ENCODE results near the gene FOSL2. TPM values are rescaled to one million over a fixed set of nuclear protein-coding genes. Genes with fewer than 3 reads are reported as not detected.

FOSL2 gene
- total and polyA plus RNA-seq, 10 of the 15 experiments (the other 5 are each of a cell fraction or from before 2014, with no cell fraction given): 0.05 to 1.3 (median 0.34) TPM

GRCh38 chr2:28377984-28378678, 14.5 kb upstream of the FOSL2 start (continued):
- TF ChIP-seq, protein P1, sequence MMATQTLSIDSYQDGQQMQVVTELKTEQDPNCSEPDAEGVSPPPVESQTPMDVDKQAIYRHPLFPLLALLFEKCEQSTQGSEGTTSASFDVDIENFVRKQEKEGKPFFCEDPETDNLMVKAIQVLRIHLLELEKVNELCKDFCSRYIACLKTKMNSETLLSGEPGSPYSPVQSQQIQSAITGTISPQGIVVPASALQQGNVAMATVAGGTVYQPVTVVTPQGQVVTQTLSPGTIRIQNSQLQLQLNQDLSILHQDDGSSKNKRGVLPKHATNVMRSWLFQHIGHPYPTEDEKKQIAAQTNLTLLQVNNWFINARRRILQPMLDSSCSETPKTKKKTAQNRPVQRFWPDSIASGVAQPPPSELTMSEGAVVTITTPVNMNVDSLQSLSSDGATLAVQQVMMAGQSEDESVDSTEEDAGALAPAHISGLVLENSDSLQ (IDR thresholded peaks at IDR 0.05): peak; percentile 53
- no peak for TF ChIP-seq NRF1 (conservative IDR thresholded peaks at IDR 0.05; ENCODE audit: low read depth, low read length)
- TF ChIP-seq BACH1 (IDR thresholded peaks at IDR 0.05; ENCODE audit: borderline replicate concordance): no peak
- no peak for TF ChIP-seq ZNF24 (IDR thresholded peaks at IDR 0.05)
- no peak for TF ChIP-seq MYC (IDR thresholded peaks at IDR 0.05; ENCODE audit: insufficient read depth, insufficient read length, insufficient replicate concordance, low read length, severe bottlenecking)

- intact Hi-C loops (cut with micrococcal nuclease; ENCODE audit: unreplicated experiment) (no loop called here), in situ Hi-C loops (cut with MboI) (no loop called here)
- H3K9ac ChIP-seq (ENCODE audit: control insufficient read depth, insufficient read depth, low read length): no peak overlapping the region
- no peak overlapping the region for H3K27ac ChIP-seq (ENCODE audit: control insufficient read depth, insufficient read depth)
- no peak overlapping the region for H3K4me3 ChIP-seq
- H2AFZ ChIP-seq (ENCODE audit: control insufficient read depth, low read depth, low read length): no peak overlapping the region
- ChIA-PET SMC1A (ENCODE audit: uncharacterized antibody, unreplicated experiment) (no interaction called here), CTCF (no interaction called here), POLR2A (no interaction called here), RAD21 (ENCODE audit: unreplicated experiment) (interaction anchor here (1.0 kb wide), 1 partner anchor 10 kb away, joined by 3 read pairs; no protein-coding TSS in a partner anchor)
- no peaks in the 10 kb centered on the region; a peak in 2 of 4 replicates for H3K27me3 ChIP-seq (replicated peaks in 1 of 2; ENCODE audit: control insufficient read depth in 2 of 2, insufficient read depth in 2 of 2, low read length in 1 of 2)
- H3K4me2 ChIP-seq (ENCODE audit: control insufficient read depth, insufficient read depth): no peak overlapping the region
- FAIRE-seq (no peak), DNase-seq (ENCODE audit: low read depth, low spot score) (no peak), ATAC-seq (peak; percentile 52)
- H4K20me1 ChIP-seq (ENCODE audit: control insufficient read depth, insufficient read depth): no peaks in the 10 kb centered on the region
- no peaks in the 10 kb centered on the region for H3K36me3 ChIP-seq (ENCODE audit: control insufficient read depth in 2 of 2, insufficient read depth in 2 of 2, low read length in 1 of 2)
- no peaks in the 10 kb centered on the region for H3K4me1 ChIP-seq (ENCODE audit: control insufficient read depth, insufficient read depth, low read length)
- no peaks in the 10 kb centered on the region for H3K79me2 ChIP-seq (ENCODE audit: control insufficient read depth, insufficient read depth, low read length)
- H3K9me3 ChIP-seq (replicated peaks; ENCODE audit: control insufficient read depth, insufficient read depth, low read length): no peaks in the 10 kb centered on the region
- no TSS peak for BruUV-seq (replicated peaks)
- 40% methylated on average over 16 of the region's 16 CpGs for WGBS (ENCODE audit: insufficient coverage, insufficient replicate concordance, low lambda C conversion rate, missing lambda C conversion rate)
- TF ChIP-seq CHD4 (IDR thresholded peaks at IDR 0.05) (no peak), MTA2 (IDR thresholded peaks at IDR 0.05; ENCODE audit: low read depth) (no peak), GABPA (IDR thresholded peaks at IDR 0.05; ENCODE audit: low read depth) (no peak), SMAD1 (IDR thresholded peaks at IDR 0.05; ENCODE audit: low read depth, partially characterized antibody) (no peak), BACH1 (IDR thresholded peaks at IDR 0.05; ENCODE audit: borderline replicate concordance) (no peak), E2F4 (IDR thresholded peaks at IDR 0.05; ENCODE audit: low read depth, low read length) (no peak), NFYA (IDR thresholded peaks at IDR 0.05; ENCODE audit: borderline replicate concordance, low read depth, low read length) (no peak), SIN3A (IDR thresholded peaks at IDR 0.05; ENCODE audit: low read depth, low read length) (no peak), NRF1 (conservative IDR thresholded peaks at IDR 0.05; ENCODE audit: low read depth, low read length) (no peak), EGR1 (IDR thresholded peaks at IDR 0.05; ENCODE audit: borderline replicate concordance in 1 of 2, low read depth in 2 of 2, low read length in 2 of 2) (no peak), FOS (IDR thresholded peaks at IDR 0.05; ENCODE audit: borderline replicate concordance, extremely low read depth, insufficient read length) (no peak), IKZF1 (conservative IDR thresholded peaks at IDR 0.05) (no peak), ASH2L (IDR thresholded peaks at IDR 0.05; ENCODE audit: borderline replicate concordance, low read depth) (no peak)
Measured at GRCh38 chr2:28378679-28379584, 13.7 kb upstream of the FOSL2 start.

All from GM12878 (cell line).